Ovary (tissue), 9 donors: ENCODE measurements around the gene RPL36. TPM values are rescaled to one million over a fixed set of nuclear protein-coding genes. Genes with fewer than 3 reads are reported as not detected.

Experiments
- DNase-seq, 5 donors: peaks; one replicate each; pipeline ENCODE4 v3.0.0-alpha.2; 2019 to 2020
- H3K27ac ChIP-seq, 2 donors: fragments of 200-600 bp; one replicate each; pipeline versions ENCODE4 v1.5.1 to v1.8.0; 2019 to 2022
- H3K27me3 ChIP-seq: fragments of 200-600 bp; one replicate; pipeline ENCODE4 v1.8.0; 2022
- H3K36me3 ChIP-seq: fragments of 200-600 bp; sonication (generic); one replicate; pipeline ENCODE4 v1.5.1; 2019
- H3K4me1 ChIP-seq: one replicate; pipeline ENCODE4 v1.8.1; 2013; ENCODE audit warnings: mild to moderate bottlenecking, moderate library complexity; ENCODE audit not compliant: insufficient read depth
- H3K4me3 ChIP-seq: fragments of 200-600 bp; sonication (generic); one replicate; pipeline ENCODE4 v1.5.1; 2017
- H3K9me3 ChIP-seq, 2 donors: fragments of 200-600 bp in 1 of 2; sonication (generic) in 1 of 2; one replicate each; pipeline versions ENCODE4 v1.5.1 to v1.8.1; 2013 to 2019; ENCODE audit warnings: mild to moderate bottlenecking in 1 of 2, moderate library complexity in 1 of 2
- CTCF ChIP-seq, 3 donors: fragments of 450-650 bp in 2 of 3; fragments of 200-600 bp in 1 of 3; IDR thresholded peaks; one replicate each; pipeline versions ENCODE4 v1.5.1 to v1.8.0; 2016 to 2022; ENCODE audit warnings: antibody characterized with exemption in 3 of 3, mild to moderate bottlenecking in 1 of 3
- EP300 ChIP-seq: sonication (generic); formaldehyde crosslinking; IDR thresholded peaks from one replicate; pipeline ENCODE4 v1.6.1; 2017; ENCODE audit warnings: antibody characterized with exemption
- POLR2A ChIP-seq: fragments of 450-650 bp; IDR thresholded peaks from one replicate; pipeline ENCODE4 v1.6.1; 2017; ENCODE audit warnings: antibody characterized with exemption, mild to moderate bottlenecking, moderate library complexity
- WGBS, 3 donors: extraction: QIAGEN DNeasy Blood & Tissue Kit in 1 of 3; methylation state at CpG; one replicate each; pipeline versions ENCODE4 v1.1.5 to v1.1.7; 2013 to 2017; 5-methylcytosine and 5-hydroxymethylcytosine counted together
- intact Hi-C, 4 donors: fragments of 100-400 bp; cut with DNase I; formaldehyde crosslinking; loops; one replicate each; pipeline versions ENCODE4 v1.11.0 to v1.15.1; 2022 to 2023
- polyA plus RNA-seq, 2 donors: library from polyadenylated mRNA; stranded (reverse); fragments of 200-250 nt in 1 of 2; fragments of 350-450 nt in 1 of 2; fragmentation: Illumina TruSeq in 1 of 2; extraction: RNeasy Lipid Tissue Mini Kit (QIAGEN cat#74804) in 1 of 2; gene quantifications; one replicate each; pipeline ENCODE4 v1.2.3, GENCODE V29; 2013 to 2014
- total RNA-seq, 7 donors: library from RNA; depleted of rRNA in 2 of 7; stranded (reverse); fragments of >200 nt in 2 of 7; fragmentation: NEBNext Ultra II Directional in 3 of 7; extraction: Animal tissue kit (Norgen Biotek cat#: 25700) in 3 of 7; gene quantifications; one replicate each; pipeline versions ENCODE4 v1.1.0 to v1.2.4, GENCODE V29; 2016 to 2023
- donor health status: DM: no; HTN: no; CAD: no; lungs with moderate emphysema.
- donor health status: DM: no; HTN: no; CAD: no.
- donor health status: Bipolar disorder and iron deficiency.
- donor health status: DM: yes; HTN: yes; CAD: no.
- donor health status: DM: no; HTN: no; CAD: no.
- donor health status: DM: yes; HTN: yes; CAD: no.

RPL36 gene
- total and polyA plus RNA-seq, 9 donors = 318 to 2,904 (median 1,897) TPM

DNA sequence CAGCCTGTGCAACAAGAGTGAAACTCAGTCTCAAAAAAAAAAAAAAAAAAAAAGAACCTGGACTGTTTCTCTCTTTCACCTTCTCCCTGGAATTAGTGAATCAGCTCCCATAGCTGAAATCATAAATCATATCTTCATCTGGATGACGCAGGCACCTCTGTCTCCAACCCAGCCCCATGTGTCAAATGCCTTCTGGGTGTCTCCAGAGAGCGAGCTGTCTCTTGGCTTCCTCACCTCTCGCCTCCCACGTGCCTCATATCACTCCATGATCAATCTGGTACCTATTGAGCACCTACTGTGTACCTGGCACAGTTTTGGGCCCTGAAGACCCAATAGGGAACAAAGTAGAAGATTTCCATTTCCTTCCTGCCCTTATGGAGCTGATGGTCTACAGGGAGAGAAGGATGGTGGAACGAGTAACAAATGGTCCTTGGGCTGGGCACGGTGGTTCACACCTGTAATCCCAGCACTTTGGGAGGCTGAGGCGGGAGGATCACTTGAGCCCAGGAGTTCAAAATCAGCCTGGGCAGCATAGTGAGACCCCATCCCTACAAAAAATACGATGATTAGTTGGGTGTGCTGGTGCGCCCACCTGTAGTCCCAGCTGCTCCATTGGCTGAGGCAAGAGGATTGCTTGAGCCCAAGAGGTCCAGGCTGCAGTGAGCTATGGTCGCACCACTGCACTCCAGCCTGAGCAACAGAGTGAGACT, 6.8 kb upstream of the RPL36 start:
- intact Hi-C loops = loop anchor here in 1 of 4 donors (10.0 kb wide), 1 partner anchor 59 kb away; the partner anchor contains the start of genes SAFB and SAFB2
- Histone ChIP-seq H3K9me3 (no peaks in the 10 kb centered on the region), H3K36me3 (no peaks in the 10 kb centered on the region), H3K4me3 (no peak overlapping the region), H3K27me3 (no peaks in the 10 kb centered on the region), H3K27ac (no peak overlapping the region), H3K4me1 (peaks cover 21% of the 10 kb centered on the region)
- 92 to 94% (median 92%) methylated on average over 10 of the region's 10 CpGs for WGBS, 3 donors
- TF ChIP-seq EP300 = no peak
- no peak for TF ChIP-seq CTCF (IDR thresholded peaks at IDR 0.05)
- no peak for TF ChIP-seq POLR2A
- DNase-seq = no peak

GRCh38 chr19:5684694-5685430, 5.2 kb upstream of the RPL36 start:
- 84 to 86% (median 85%) methylated on average over 22 of the region's 22 CpGs for WGBS, 3 donors
- H3K36me3 ChIP-seq = no peaks in the 10 kb centered on the region
- intact Hi-C loops = loop anchor here in 1 of 4 donors (10.0 kb wide), 1 partner anchor 60 kb away; the partner anchor contains the start of genes SAFB and SAFB2
- H3K27ac ChIP-seq = no peak overlapping the region
- H3K4me1 ChIP-seq = peaks cover 15% of the 10 kb centered on the region
- no peaks in the 10 kb centered on the region for H3K27me3 ChIP-seq
- no peaks in the 10 kb centered on the region for H3K9me3 ChIP-seq
- no peak overlapping the region for H3K4me3 ChIP-seq
- peak in 3 of 5 donors; percentile 13 to 47 (median 35) for DNase-seq
- TF ChIP-seq EP300 = no peak
- no peak for TF ChIP-seq CTCF (IDR thresholded peaks at IDR 0.05)
- TF ChIP-seq POLR2A = no peak

GRCh38 chr19:5686326-5686646, 3.8 kb upstream of the RPL36 start:
- Histone ChIP-seq H3K4me3 (peak overlapping the region; percentile 65), H3K4me1 (peaks cover 12% of the 10 kb centered on the region), H3K9me3 (no peaks in the 10 kb centered on the region), H3K27me3 (no peaks in the 10 kb centered on the region), H3K27ac (peak overlapping the region; percentile 30 to 81), H3K36me3 (no peaks in the 10 kb centered on the region)
- DNase-seq = no peak
- TF ChIP-seq POLR2A = no peak
- TF ChIP-seq CTCF (IDR thresholded peaks at IDR 0.05) = no peak
- no peak for TF ChIP-seq EP300
- intact Hi-C loops = loop anchor here in 1 of 4 donors (10.0 kb wide), 1 partner anchor 61 kb away; the partner anchor contains the start of genes SAFB and SAFB2
- 21 to 38% (median 31%) methylated on average over 16 of the region's 16 CpGs for WGBS, 3 donors

- intact Hi-C loops = loop anchor here in 1 of 4 donors (10.0 kb wide), 1 partner anchor 62 kb away; the partner anchor contains the start of genes SAFB and SAFB2
- Histone ChIP-seq H3K4me3 (peak overlapping the region; percentile 65), H3K4me1 (peaks cover 11% of the 10 kb centered on the region), H3K36me3 (no peaks in the 10 kb centered on the region), H3K9me3 (no peaks in the 10 kb centered on the region), H3K27me3 (no peaks in the 10 kb centered on the region), H3K27ac (peak overlapping the region; percentile 35 to 81)
- TF ChIP-seq EP300 (no peak), POLR2A (peak; percentile 19), CTCF (IDR thresholded peaks at IDR 0.05) (peak; percentile 77 to 85 (median 84))
- peak; percentile 96 to 99 (median 98) for DNase-seq
- WGBS, 3 donors = 1% methylated on average over 31 to 59 of the region's 59 CpGs
These were observed 3.3 kb upstream of the RPL36 start for GRCh38 chr19:5686647-5687359.
